Measurements from ENCODE around the gene MCRS1.
"Not testable (repeated sequence)": the region's sequence is repeated elsewhere in the genome, so short reads cannot be mapped to it uniquely, and the experiment has no call there.

The MCRS1 gene

DNA sequence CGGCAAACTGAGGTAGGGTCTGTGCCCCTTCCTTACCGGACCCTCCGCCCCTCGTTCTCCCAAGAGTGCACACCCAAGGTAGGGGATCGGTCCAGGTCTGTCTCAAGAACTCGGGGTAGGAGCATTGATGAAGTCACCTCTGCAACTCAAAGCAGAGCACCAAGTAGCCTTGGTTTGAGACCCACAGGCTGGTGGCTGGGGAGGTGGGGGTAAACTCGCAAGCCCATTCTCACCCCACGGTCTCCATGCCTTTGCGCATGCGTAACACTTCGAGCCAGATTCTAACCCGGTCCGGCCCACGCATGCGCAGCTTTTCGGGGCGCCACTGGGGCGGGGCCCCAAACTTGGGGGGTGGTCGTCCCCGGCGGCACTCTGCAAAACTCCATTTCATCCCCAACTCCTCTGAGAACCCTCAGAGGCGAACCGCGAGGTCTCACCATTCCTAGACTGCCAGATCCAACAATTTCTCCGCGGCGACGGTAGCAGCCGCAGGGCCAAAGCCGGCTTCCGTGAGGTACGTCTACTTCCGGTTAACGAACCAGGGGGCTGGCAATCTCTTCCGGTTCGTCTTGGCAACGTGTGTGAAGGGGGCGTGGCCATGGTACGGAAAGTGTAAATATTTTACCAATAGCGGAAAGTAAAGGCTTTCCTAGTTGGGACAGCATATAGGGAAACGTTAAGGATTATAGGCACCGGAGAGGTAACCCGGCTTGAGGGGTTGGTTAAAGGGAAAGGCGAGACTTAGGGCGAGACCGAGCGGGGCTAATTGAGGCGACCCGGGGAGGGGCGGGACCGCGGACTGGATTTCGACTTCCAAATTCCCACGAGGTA lies at the start of gene MCRS1:
Gene MCRS1, minus strand, starts transcription at position 532 of the 831 bp plus-strand sequence. CDS start 1,411 bp downstream, outside the sequence.
- DNase-seq, result peak; percentile 91

DNA sequence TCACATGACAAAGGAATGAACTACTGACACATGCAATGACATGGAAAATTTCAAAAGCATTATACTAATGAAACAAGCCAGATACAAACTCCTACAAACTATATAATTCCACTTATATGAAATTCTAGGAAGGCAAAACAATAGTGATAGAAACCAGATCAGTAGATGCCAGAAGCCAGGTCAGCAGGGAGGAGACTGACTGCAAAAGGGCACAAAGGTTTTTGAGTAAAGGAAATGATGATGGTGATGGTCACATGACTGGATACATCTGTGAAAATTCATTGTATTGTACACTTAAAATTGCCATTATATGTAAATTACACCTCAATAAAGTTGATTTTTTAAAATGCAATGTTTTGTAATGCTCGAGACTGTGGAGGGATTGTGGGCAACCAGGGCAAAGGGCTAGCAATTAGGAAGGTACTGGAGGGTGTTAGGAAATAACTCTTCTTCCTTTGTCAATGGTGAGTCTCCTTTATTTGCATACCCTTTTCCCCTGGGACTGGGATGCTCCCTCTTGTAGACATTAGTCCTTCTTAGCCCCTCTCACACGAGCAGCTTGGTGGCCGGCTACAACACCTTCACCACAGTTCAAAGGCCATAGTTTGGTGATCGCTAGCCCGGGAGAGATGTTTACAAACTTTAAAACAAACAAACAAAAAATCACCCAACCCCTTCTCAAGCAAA lies 48.7 kb upstream of the MCRS1 start:
- no peak for DNase-seq

DNA sequence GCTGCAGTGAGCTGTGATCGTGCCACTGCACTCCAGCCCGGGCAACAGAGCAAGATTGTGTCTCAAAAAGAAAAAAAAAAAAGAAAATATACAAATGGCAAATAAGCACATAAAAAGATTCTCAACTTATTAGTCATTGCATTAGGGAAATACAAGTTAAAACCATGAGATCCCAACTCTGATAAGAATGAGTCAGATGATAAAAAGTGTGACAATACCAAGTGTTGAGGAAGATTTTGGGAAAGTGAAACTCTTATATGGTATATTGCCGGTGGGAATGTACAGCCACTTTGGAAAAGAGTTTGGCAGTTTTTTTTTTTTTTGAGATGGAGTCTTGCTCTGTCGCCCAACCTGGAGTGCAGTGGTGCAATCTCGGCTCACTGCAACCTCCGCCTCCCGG lies 47.8 kb upstream of the MCRS1 start:
- peak; percentile 61 for DNase-seq

GRCh38 chr12:49612210-49612609 lies 44.3 kb upstream of the MCRS1 start:
- no peak for DNase-seq

DNA sequence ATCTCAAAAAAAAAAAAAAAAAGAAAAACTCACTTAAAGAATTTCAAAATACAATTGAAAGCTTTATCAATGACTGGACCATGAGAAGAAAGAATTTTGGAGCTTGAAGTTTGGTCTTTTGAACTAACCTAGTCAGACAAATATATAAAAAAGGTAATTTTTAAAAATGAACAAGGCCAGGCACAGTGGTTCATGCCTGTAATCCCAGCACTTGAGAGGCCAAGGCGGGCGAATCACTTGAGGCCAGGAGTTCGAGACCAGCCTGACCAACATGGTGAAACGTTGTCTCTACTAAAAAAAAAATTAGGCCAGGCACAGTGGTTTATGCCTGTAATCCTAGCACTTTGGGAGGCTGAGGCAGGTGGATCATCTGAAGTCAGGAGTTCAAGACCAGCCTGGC lies 42.8 kb upstream of the MCRS1 start:
- not testable (repeated sequence) for DNase-seq

- no peak for DNase-seq
These were observed 41.9 kb upstream of the MCRS1 start for GRCh38 chr12:49609875-49610154.

DNA sequence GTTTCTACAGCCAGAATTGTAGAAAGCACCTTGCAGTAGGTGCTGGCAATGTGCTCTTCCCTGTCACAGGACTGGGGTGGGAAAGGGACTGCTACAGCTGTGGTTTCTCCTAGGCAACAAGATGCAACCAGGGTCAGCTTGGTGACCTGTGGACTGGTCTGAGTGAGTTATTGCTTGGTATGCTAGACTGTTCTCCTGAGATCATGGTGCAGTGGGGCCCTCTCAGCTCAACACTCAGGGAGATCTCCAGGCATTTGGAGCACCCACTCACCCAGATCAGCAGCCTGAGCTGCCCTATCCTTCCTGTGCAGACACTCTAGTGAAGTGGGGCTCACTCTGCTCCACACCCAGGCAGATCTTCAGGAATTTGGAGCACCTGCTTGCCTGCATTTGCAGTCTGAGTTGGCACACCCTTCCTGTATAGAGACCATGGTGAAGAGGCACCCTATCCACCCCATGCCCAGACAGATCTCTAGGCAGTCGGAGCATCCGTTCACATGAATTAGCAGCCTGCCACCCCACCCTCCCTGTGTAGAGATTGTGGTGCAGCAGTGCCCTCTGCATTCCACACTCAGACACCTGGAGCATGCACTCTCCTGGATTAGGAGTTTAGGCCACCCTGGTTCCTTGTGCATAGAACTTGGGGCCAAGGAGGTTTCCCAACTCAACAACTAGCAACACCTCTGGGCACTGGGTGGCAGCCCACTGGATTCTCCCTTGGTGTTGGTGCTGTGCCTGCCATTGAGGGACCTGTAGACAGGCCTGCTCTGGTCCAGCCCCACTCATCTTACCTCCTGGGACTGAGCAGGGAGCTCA lies 41.3 kb upstream of the MCRS1 start:
- no peak for DNase-seq

DNA sequence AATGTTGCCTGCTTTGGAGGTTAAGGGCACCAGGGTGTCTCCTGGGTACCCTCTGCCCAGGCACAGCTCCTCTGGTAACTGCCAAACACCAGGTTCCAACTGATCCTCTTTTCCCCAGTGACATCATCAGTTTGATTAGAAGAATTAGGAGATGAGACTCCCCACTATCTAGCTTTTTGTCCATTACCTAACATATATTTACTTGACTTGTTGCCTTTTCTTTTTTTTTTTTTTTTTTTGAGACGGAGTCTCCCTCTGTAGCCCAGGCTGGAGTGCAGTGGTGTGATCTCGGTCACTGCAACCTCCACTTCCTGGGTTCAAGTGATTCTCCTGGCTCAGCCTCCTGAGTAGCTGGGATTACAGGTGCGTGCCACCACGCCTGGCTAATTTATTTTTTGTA lies 37.6 kb upstream of the MCRS1 start, which contains the start of gene FAM186B:
Gene FAM186B, minus strand, starts transcription at position 101 of the 400 bp plus-strand sequence. CDS start 162 bp downstream, outside the sequence.
- DNase-seq, result not testable (repeated sequence)

DNA sequence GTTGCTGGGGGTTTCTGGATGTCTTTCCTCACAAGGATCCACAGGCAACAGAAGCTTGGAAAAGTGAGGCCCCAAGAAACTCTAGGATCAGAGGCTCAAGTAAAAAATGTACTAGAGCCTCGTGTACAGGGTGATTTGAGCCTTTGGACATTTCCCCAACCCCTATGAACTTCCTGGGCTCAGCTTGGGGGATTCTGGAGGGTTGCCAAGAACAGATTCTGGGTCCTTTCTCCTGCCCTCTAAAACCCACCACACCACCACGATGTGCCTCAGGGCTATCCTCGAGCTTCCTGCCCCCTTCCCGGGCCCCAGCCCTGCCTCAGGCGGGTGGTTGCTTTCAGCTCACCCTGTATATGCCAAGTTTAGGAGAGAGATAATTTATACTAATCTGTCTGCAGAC lies 36.9 kb upstream of the MCRS1 start:
- no peak for DNase-seq

DNA sequence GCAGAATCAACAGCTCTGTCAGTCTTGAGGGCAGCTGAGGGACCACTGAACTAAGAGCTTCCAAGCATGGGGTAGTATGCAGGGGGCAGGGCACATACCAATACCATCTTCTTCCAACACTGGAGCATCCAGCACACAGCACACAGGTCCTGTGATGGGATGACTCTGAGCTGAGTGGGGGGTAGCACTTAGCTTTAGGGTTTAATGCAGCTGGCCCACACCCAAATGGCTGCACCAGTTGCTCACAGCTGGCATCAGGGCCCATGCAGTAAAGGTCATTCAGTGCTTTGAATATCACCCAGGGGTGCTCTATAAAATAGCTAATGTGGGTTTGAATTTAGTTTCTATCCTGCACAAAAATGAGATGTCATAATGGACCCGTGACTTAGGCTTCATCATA lies 35.8 kb upstream of the MCRS1 start:
- DNase-seq, result no peak

GRCh38 chr12:49599961-49600360 lies 32.0 kb upstream of the MCRS1 start:
- DNase-seq, result no peak

- DNase-seq, result no peak
These were observed 30.6 kb upstream of the MCRS1 start for GRCh38 chr12:49598527-49598926.

GRCh38 chr12:49588721-49589516 lies 21.0 kb upstream of the MCRS1 start:
- no peak for DNase-seq

DNA sequence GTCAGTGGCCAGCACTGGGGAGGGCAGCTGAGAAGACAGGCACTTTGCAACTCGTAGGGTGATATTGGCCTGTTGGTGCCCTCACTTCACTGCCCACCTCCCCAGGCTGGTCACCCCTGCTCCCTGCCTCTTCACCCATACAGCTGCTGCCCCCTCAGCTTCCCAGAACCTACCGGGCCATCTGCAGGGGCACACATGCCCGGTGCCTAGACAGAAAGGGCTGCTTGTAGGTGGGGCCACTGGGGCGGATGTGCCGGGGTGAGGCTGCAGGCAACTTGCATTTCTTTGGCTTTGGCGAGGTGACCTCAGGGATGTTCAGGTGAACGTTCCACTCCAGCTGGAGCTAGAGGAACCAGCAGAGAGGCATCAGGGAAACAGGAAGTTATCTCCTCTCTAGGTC lies 20.3 kb upstream of the MCRS1 start:
- no peak for DNase-seq

DNA sequence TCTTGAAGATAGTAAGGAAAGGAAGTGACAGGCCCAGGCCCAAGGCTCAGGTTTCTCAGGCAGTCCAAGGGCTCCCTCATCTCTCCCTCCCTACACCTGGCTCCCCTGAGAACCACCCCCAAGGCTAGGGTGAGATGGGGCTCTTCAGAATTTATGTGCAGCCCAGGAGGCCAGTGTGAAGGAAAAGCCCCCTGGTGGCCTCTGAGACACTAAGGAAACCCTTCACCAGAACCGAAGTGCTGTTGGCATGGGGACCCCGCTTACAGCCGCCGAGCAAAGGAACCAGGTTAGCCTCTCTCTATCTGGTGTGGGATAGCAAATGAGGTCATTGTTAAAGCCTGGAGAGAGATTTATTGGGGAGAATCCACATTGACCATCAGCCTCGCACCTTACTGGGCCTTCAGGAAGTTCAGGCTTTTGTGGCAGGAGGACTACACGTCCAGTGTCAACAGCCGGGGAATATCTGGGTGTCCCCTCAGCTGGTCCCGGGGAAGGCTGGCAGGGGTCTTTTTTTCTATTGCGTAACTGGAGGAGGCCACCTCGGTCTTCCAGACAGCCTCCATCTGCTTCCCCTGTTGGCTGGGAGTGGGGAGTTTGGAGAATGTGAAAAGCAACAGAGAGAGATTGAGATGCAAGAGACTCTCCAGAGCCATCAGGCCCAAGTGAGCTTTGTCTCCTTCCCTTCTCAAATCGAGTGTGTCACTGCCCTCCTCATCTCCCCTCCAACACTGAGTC lies 19.4 kb upstream of the MCRS1 start:
- DNase-seq, result no peak

- DNase-seq, result no peak
These were observed 17.8 kb upstream of the MCRS1 start for GRCh38 chr12:49585477-49586459.

GRCh38 chr12:49584591-49584990 lies 16.6 kb upstream of the MCRS1 start:
- no peak for DNase-seq

DNA sequence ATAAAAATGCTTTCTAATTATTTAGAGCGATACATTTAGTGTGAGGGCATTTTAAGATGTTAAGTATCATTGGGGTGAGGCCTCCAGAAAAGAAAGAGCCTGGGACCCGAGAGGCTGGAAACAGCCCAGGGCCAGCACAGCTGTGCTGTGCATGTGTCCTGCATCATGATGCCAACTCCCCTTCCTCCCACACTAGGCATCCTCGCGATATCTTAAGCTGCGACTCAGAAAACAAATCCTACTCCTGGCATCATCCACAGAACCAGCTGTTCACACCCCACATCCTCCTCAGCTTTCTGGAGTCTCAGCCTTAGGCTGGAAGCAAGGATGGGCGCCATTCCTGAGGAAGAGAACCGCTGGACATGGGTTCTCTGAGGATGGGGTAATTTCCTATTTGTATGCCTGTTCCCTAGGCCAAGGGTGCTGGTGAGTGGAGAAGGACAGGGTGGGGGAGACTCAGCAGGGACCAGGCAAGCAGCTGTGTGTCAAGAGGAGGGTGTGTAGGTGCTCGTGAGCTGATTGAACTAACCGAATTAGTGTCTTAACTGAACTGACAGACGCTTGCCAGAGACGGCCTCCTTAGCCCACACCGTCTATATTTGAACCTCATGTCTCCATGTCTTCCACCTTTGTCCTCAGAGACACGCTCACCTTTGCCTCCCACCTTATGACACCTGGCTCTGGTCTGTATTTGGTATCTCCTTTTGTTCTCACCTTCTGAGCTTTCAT lies 15.6 kb upstream of the MCRS1 start:
- DNase-seq, result no peak

- DNase-seq, result no peak
These were observed 14.9 kb upstream of the MCRS1 start for GRCh38 chr12:49582850-49583249.

DNA sequence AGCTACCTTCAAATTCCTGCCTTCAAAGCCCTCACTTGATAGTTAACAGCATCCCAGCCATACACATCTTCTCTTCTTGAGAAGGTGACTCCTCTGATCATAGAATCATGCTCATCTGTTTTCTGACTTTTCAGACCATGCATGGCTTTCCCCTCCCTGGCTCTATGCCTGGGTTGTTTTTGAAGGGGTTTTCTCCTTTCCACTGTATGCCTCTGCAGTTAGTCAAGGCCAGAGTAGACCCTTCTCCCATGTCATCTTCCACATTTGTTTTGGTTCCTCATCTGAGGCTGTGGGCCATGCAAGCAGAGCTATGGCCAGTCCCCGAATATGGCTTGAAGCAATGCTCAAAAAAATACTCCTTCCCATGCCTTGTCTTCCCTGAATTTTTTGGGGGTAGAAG lies 14.3 kb upstream of the MCRS1 start:
- no peak for DNase-seq
